RWPE2 (cell line): ENCODE data around the gene SCTR.

ENCODE experiments used
- ATAC-seq: fragments of 200-7000 bp; cut with Tn5 transposase; 3 replicates; pipeline ENCODE4 v1.9.1; 2021; ENCODE audit warnings: low read depth
- DNase-seq: peaks from one replicate; pipeline ENCODE4 v3.0.0-alpha.2; 2020; ENCODE audit warnings: low spot score
- H3K27ac ChIP-seq: fragments of 450-650 bp; 2 replicates; pipeline ENCODE4 v1.5.1; 2017; ENCODE audit warnings: mild to moderate bottlenecking; ENCODE audit not compliant: poor library complexity, severe bottlenecking
- H3K27me3 ChIP-seq: fragments of 250-450 bp; sonication (Bioruptor Pico); 2 replicates; pipeline ENCODE4 v1.5.1; 2021; ENCODE audit warnings: mild to moderate bottlenecking, moderate library complexity; ENCODE audit not compliant: insufficient read depth, poor library complexity, severe bottlenecking
- H3K36me3 ChIP-seq: fragments of 250-450 bp; sonication (Bioruptor Pico); 2 replicates; pipeline ENCODE4 v1.5.1; 2020; ENCODE audit warnings: low read depth, mild to moderate bottlenecking, moderate library complexity
- H3K4me1 ChIP-seq: fragments of 250-450 bp; sonication (Bioruptor Pico); 2 replicates; pipeline ENCODE4 v1.5.1; 2021; ENCODE audit warnings: mild to moderate bottlenecking, moderate library complexity; ENCODE audit not compliant: insufficient read depth, poor library complexity, severe bottlenecking
- H3K4me3 ChIP-seq: fragments of 250-450 bp; sonication (Bioruptor Pico); 2 replicates; pipeline ENCODE4 v1.5.1; 2021; ENCODE audit warnings: mild to moderate bottlenecking, moderate library complexity; ENCODE audit not compliant: severe bottlenecking
- H3K9me3 ChIP-seq: fragments of 250-450 bp; sonication (Bioruptor Pico); 2 replicates; pipeline ENCODE4 v1.5.1; 2021; ENCODE audit warnings: mild to moderate bottlenecking, moderate library complexity; ENCODE audit not compliant: severe bottlenecking
- TF ChIP-seq, protein P1 (sequence below): fragments of 450-650 bp; IDR thresholded peaks from one replicate; pipeline ENCODE4 v1.5.1; 2017; ENCODE audit warnings: mild to moderate bottlenecking, moderate library complexity; ENCODE audit not compliant: poor library complexity, severe bottlenecking

Gene SCTR

DNA sequence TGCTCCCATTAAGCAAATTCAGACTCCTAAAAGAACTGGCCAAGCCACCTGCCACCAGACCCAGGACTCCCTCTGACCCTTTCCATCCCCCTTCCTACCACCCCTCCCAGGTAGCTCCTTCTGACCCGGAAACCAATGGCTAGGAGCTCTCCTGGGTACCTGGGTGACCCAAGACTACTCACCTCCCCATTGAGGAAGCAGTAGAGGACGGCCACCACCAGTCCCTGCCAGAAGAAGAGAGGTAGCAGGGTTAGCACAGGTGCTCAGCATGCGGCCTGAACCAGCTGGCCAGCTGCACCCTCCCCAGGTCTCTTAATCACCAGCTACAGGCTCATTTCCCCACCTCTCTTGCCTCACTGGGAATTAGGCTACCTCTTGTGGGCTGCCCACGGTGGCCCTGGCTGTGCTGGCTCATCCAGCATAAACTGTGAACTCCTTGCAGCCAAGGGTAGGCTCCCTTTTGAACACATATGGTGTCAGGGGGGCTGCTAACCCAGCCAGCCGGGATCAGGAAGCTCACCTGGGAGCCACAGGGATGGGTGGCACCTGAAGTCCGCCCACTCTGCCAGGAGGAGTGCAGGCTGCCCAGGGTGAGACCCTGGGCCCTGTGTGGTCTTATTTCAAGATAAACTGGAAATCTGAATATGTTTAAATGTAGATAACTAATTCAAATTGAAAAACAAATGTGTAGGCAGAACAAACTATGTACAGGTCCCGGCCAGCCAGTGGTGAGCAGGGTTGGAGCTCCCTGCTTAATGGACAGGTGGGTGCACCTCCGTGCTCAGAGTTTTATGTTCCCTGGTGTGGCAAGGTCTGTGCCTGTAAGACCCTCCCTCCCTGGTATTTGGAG is 82.7 kb downstream of the SCTR start:
- no peak for DNase-seq
- H3K4me3 ChIP-seq, result no peak overlapping the region
- no peaks in the 10 kb centered on the region for H3K4me1 ChIP-seq
- TF ChIP-seq, protein P1, sequence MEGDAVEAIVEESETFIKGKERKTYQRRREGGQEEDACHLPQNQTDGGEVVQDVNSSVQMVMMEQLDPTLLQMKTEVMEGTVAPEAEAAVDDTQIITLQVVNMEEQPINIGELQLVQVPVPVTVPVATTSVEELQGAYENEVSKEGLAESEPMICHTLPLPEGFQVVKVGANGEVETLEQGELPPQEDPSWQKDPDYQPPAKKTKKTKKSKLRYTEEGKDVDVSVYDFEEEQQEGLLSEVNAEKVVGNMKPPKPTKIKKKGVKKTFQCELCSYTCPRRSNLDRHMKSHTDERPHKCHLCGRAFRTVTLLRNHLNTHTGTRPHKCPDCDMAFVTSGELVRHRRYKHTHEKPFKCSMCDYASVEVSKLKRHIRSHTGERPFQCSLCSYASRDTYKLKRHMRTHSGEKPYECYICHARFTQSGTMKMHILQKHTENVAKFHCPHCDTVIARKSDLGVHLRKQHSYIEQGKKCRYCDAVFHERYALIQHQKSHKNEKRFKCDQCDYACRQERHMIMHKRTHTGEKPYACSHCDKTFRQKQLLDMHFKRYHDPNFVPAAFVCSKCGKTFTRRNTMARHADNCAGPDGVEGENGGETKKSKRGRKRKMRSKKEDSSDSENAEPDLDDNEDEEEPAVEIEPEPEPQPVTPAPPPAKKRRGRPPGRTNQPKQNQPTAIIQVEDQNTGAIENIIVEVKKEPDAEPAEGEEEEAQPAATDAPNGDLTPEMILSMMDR, result no peak
- H3K36me3 ChIP-seq, result no peaks in the 10 kb centered on the region
- H3K27me3 ChIP-seq, result no peaks in the 10 kb centered on the region
- H3K9me3 ChIP-seq, result no peaks in the 10 kb centered on the region
- ATAC-seq, result no peak
- no peak overlapping the region for H3K27ac ChIP-seq

DNA sequence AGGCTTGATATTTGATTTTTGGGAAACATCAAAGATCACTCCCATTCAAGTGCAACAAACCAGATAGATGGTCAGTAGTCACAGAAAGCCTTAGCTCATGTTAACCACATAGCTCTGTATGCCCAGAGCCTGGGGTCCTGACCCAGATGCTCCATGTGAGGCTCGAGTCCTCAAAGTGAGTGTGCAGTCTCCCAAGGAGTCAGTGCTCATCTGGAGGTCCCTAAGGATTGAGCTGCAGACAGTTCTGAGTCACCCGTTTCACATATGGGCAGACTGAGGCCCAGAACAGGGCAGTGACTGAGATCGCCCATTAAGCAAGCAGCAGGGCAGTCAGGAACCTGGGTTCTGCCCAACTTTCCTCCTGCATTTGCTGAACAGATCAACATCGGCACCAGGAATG is 83.4 kb downstream of the SCTR start:
- Histone ChIP-seq H3K36me3 (no peaks in the 10 kb centered on the region), H3K27me3 (no peaks in the 10 kb centered on the region), H3K4me3 (no peak overlapping the region), H3K9me3 (no peaks in the 10 kb centered on the region), H3K4me1 (no peaks in the 10 kb centered on the region), H3K27ac (no peak overlapping the region)
- DNase-seq, result no peak
- ATAC-seq, result no peak
- TF ChIP-seq, protein P1, result no peak

DNA sequence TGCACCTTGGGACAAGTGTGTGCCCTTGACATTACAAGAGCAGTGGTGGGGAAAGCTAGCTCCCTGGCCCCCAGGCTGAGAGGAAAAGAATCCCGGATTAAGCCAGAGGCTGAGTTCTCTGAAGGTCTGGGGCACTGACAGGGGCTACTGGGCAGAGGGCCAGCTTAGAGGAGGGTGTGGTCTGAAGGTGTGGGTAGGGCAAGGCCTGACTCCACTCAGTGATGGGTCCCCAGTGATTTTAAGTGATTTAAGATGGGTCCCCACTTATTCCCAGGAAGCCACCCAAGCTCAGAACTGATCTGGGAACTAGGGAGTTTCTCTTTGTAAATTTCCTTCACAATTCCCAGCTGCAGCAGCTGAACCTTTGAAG is 83.8 kb downstream of the SCTR start:
- TF ChIP-seq, protein P1, result no peak
- H3K27ac ChIP-seq, result no peak overlapping the region
- no peak for ATAC-seq
- H3K36me3 ChIP-seq, result no peaks in the 10 kb centered on the region
- H3K4me3 ChIP-seq, result no peak overlapping the region
- H3K4me1 ChIP-seq, result no peaks in the 10 kb centered on the region
- H3K27me3 ChIP-seq, result no peaks in the 10 kb centered on the region
- no peak for DNase-seq
- H3K9me3 ChIP-seq, result no peaks in the 10 kb centered on the region

DNA sequence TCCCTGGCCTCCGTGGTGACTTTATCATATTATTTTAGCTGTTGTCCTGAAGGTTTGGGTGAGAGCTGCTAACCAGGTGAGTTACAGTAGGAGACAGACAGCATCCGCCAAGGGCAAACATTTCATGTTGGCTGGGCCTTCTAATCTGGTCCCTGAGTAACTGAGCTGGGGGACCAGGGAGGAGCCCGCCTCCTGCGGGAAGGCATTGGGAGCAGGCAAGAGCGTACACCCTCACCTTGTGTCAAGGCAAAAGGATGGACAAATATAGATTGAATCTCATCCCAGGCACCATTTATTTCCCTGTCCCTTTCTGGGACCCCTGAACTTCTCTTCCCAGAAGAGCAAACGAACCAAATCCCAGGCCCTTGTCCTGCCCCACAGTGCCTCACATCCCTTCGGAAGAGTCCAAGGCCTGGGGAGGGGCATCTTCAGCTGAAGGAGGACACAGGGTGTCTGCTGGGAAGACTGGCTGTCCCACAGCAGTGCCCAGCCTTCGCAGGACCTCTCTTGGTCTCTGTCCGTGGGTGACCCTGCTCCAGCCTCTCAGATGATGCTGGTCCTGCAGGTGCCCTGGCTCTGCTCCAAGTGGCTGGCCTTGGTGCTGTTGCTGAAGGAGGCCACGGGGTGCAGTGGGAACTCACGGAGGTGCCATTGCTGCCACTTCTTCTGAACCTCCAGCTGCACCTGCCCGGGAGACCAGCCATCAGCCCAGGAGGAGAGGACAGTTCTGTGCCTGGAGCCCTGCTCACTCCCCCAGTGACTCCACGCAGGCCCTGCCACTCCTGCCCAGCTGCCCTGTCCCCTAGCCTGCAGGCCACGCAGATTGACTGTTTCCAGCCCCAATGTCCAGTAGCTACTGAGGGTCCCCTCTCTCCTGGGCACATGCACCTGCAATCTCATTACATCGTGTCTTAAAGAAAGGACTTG is 84.4 kb downstream of the SCTR start:
- TF ChIP-seq, protein P1, result no peak
- no peak for ATAC-seq
- no peak overlapping the region for H3K27ac ChIP-seq
- no peak overlapping the region for H3K4me3 ChIP-seq
- no peaks in the 10 kb centered on the region for H3K4me1 ChIP-seq
- no peak for DNase-seq
- H3K27me3 ChIP-seq, result no peaks in the 10 kb centered on the region
- no peaks in the 10 kb centered on the region for H3K36me3 ChIP-seq
- no peaks in the 10 kb centered on the region for H3K9me3 ChIP-seq
